ENCODE measurements around the gene CEACAM8.

Gene CEACAM8

GRCh38 chr19:42596391-42597072 is 1.8 kb upstream of the CEACAM8 start:
- TF ChIP-seq CTCF (conservative IDR thresholded peaks at IDR 0.05; ENCODE audit: control insufficient read depth, insufficient read depth, low read depth, low read length): peak; percentile 89
- DNase-seq (ENCODE audit: low read depth): peak; percentile 5

GRCh38 chr19:42595550-42596172 is 937 bp upstream of the CEACAM8 start:
- no peak overlapping the region for H3K4me3 ChIP-seq (ENCODE audit: control insufficient read depth, low read depth, low read length)
- DNase-seq (ENCODE audit: low read depth): no peak
- TF ChIP-seq CTCF (conservative IDR thresholded peaks at IDR 0.05; ENCODE audit: control insufficient read depth, insufficient read depth, low read depth, low read length): no peak

More at GRCh38 chr19:42596391-42597072, 1.8 kb upstream of the CEACAM8 start:
- no peak overlapping the region for H3K4me3 ChIP-seq (ENCODE audit: control insufficient read depth, low read depth, low read length)

GRCh38 chr19:42589792-42590191 is 4.9 kb downstream of the CEACAM8 start:
- TF ChIP-seq CTCF (conservative IDR thresholded peaks at IDR 0.05; ENCODE audit: control insufficient read depth, insufficient read depth, low read depth, low read length): no peak
- H3K4me3 ChIP-seq (ENCODE audit: control insufficient read depth, low read depth, low read length): no peak overlapping the region
- no peak for DNase-seq (ENCODE audit: low read depth)

GRCh38 chr19:42584466-42584865 is 10.3 kb downstream of the CEACAM8 start:
- DNase-seq (ENCODE audit: low read depth): no peak
- no peak overlapping the region for H3K4me3 ChIP-seq (ENCODE audit: control insufficient read depth, low read depth, low read length)
- TF ChIP-seq CTCF (conservative IDR thresholded peaks at IDR 0.05; ENCODE audit: control insufficient read depth, insufficient read depth, low read depth, low read length): no peak

- DNase-seq (ENCODE audit: low read depth): no peak
- TF ChIP-seq CTCF (conservative IDR thresholded peaks at IDR 0.05; ENCODE audit: control insufficient read depth, insufficient read depth, low read depth, low read length): no peak
- no peak overlapping the region for H3K4me3 ChIP-seq (ENCODE audit: control insufficient read depth, low read depth, low read length)
Observed at GRCh38 chr19:42577016-42577415, 17.7 kb downstream of the CEACAM8 start.

- DNase-seq (ENCODE audit: low read depth): no peak
- no peak overlapping the region for H3K4me3 ChIP-seq (ENCODE audit: control insufficient read depth, low read depth, low read length)
- no peak for TF ChIP-seq CTCF (conservative IDR thresholded peaks at IDR 0.05; ENCODE audit: control insufficient read depth, insufficient read depth, low read depth, low read length)
Observed at GRCh38 chr19:42576241-42576640, 18.5 kb downstream of the CEACAM8 start.

All from fibroblast of mammary gland (primary cell).